Activated CD4-positive, alpha-beta T cell treated with anti-CD3 and anti-CD28 coated beads, Interleukin-2, amount 50 U/mL, for 24 hours (primary cell): Measurements from ENCODE around the gene TMEM108.

Experiments used
- DNase-seq, 2 donors: peaks; one replicate each; pipeline ENCODE4 v3.0.0-alpha.2; 2020; ENCODE audit warnings: low read depth in 1 of 2, low spot score in 1 of 2

The TMEM108 gene

GRCh38 chr3:133329626-133330025, 291.4 kb downstream of the TMEM108 start:
- no peak for DNase-seq

- DNase-seq: no peak
Observed at GRCh38 chr3:133330065-133330464, 291.9 kb downstream of the TMEM108 start.

- no peak for DNase-seq
Observed at GRCh38 chr3:133330522-133330921, 292.3 kb downstream of the TMEM108 start.

- no peak for DNase-seq
Observed at GRCh38 chr3:133354721-133355120, 316.5 kb downstream of the TMEM108 start.

- no peak for DNase-seq
Observed at GRCh38 chr3:133360476-133360875, 322.3 kb downstream of the TMEM108 start.

- DNase-seq: no peak
Observed at GRCh38 chr3:133361011-133361410, 322.8 kb downstream of the TMEM108 start.

- no peak for DNase-seq
Observed at GRCh38 chr3:133361435-133361834, 323.2 kb downstream of the TMEM108 start.

- no peak for DNase-seq
Observed at GRCh38 chr3:133362539-133362938, 324.3 kb downstream of the TMEM108 start.

GRCh38 chr3:133364704-133365103, 326.5 kb downstream of the TMEM108 start:
- no peak for DNase-seq

- DNase-seq: no peak
Observed at GRCh38 chr3:133366921-133367320, 328.7 kb downstream of the TMEM108 start.

GRCh38 chr3:133367403-133367802, 329.2 kb downstream of the TMEM108 start:
- DNase-seq: no peak

GRCh38 chr3:133367956-133368355, 329.8 kb downstream of the TMEM108 start:
- no peak for DNase-seq

GRCh38 chr3:133368371-133369067, 330.3 kb downstream of the TMEM108 start:
- no peak for DNase-seq

- no peak for DNase-seq
Observed at GRCh38 chr3:133369068-133369440, 330.9 kb downstream of the TMEM108 start.

GRCh38 chr3:133371181-133371580, 333.0 kb downstream of the TMEM108 start:
- DNase-seq: no peak

- DNase-seq: no peak
Observed at GRCh38 chr3:133371676-133372075, 333.5 kb downstream of the TMEM108 start.

GRCh38 chr3:133374708-133375402, 336.7 kb downstream of the TMEM108 start:
- DNase-seq: no peak

GRCh38 chr3:133375403-133375745, 337.2 kb downstream of the TMEM108 start:
- DNase-seq: no peak

- DNase-seq: no peak
Observed at GRCh38 chr3:133376810-133377209, 338.6 kb downstream of the TMEM108 start.

- no peak for DNase-seq
Observed at GRCh38 chr3:133377396-133377795, 339.2 kb downstream of the TMEM108 start.

- DNase-seq: no peak
Observed at GRCh38 chr3:133379926-133380325, 341.7 kb downstream of the TMEM108 start.

GRCh38 chr3:133380481-133381225, 342.5 kb downstream of the TMEM108 start:
- DNase-seq: no peak
